Glutamatergic neuron (in vitro differentiated cells): ENCODE data around the gene CFAP100. TPM values are rescaled to one million over a fixed set of nuclear protein-coding genes. Genes with fewer than 3 reads are reported as not detected.

ENCODE experiments used
- DNase-seq: peaks from one replicate; pipeline ENCODE4 v3.0.0; 2022
- H3K27ac Mint-ChIP-seq: one replicate; pipeline ENCODE4 v1.8.0; 2020; ENCODE audit warnings: mild to moderate bottlenecking, mixed read lengths, inconsistent platforms; ENCODE audit not compliant: unreplicated experiment
- H3K27me3 Mint-ChIP-seq: one replicate; pipeline ENCODE4 v1.8.0; 2020; ENCODE audit warnings: mild to moderate bottlenecking, moderate library complexity, mixed read lengths, inconsistent platforms; ENCODE audit not compliant: unreplicated experiment
- H3K36me3 Mint-ChIP-seq: one replicate; pipeline ENCODE4 v1.8.0; 2020; ENCODE audit warnings: mild to moderate bottlenecking, mixed read lengths, inconsistent platforms; ENCODE audit not compliant: unreplicated experiment
- H3K4me1 Mint-ChIP-seq: one replicate; pipeline ENCODE4 v1.8.0; 2020; ENCODE audit warnings: mild to moderate bottlenecking, low read depth, mixed read lengths, inconsistent platforms; ENCODE audit not compliant: unreplicated experiment
- H3K4me3 Mint-ChIP-seq: one replicate; pipeline ENCODE4 v1.8.0; 2020; ENCODE audit warnings: mild to moderate bottlenecking, mixed read lengths, inconsistent platforms; ENCODE audit not compliant: unreplicated experiment
- H3K9me3 Mint-ChIP-seq: one replicate; pipeline ENCODE4 v1.8.0; 2020; ENCODE audit warnings: mild to moderate bottlenecking, moderate library complexity, mixed read lengths, inconsistent platforms; ENCODE audit not compliant: unreplicated experiment
- total RNA-seq: library from RNA; stranded (reverse); fragmentation: NEBNext Ultra II Directional; extraction: Animal tissue kit (Norgen Biotek cat#: 25700); gene quantifications from one replicate; pipeline ENCODE4 v1.2.1, GENCODE V29; 2021; ENCODE audit not compliant: unreplicated experiment
- TF ChIP-seq, protein P1 (sequence below): fragments of 200-600 bp; sonication (generic); IDR thresholded peaks from one replicate; pipeline ENCODE4 v1.5.0; 2021; ENCODE audit not compliant: partially characterized antibody, unreplicated experiment

CFAP100 gene
- total RNA-seq, 1 donor from 2014 or later, result not detected

DNA sequence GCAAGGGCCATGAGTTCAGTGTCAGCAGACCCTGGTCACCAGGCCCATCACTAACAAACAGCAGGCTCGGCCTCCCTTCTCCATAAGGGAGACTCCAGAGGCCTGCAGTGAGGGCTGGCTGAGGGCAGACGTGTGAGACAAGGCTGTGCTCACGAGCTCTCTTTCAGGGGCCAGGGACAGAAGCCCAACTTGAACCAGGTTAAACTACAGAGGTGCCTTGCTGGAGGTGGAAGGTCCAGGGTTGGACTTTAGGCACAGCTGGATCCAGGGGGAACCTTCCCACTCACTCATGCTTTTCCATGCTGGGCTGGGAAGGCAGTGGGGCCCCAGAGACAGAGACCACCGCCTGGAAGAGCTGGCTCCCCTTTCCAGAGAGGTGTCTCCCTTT, 19.0 kb downstream of the CFAP100 start:
- Mint-ChIP-seq H3K36me3 (no peaks in the 10 kb centered on the region), H3K27ac (no peak overlapping the region), H3K4me1 (no peaks in the 10 kb centered on the region), H3K27me3 (no peaks in the 10 kb centered on the region), H3K9me3 (peaks cover 1% of the 10 kb centered on the region), H3K4me3 (no peak overlapping the region)
- no peak for DNase-seq
- TF ChIP-seq, protein P1, sequence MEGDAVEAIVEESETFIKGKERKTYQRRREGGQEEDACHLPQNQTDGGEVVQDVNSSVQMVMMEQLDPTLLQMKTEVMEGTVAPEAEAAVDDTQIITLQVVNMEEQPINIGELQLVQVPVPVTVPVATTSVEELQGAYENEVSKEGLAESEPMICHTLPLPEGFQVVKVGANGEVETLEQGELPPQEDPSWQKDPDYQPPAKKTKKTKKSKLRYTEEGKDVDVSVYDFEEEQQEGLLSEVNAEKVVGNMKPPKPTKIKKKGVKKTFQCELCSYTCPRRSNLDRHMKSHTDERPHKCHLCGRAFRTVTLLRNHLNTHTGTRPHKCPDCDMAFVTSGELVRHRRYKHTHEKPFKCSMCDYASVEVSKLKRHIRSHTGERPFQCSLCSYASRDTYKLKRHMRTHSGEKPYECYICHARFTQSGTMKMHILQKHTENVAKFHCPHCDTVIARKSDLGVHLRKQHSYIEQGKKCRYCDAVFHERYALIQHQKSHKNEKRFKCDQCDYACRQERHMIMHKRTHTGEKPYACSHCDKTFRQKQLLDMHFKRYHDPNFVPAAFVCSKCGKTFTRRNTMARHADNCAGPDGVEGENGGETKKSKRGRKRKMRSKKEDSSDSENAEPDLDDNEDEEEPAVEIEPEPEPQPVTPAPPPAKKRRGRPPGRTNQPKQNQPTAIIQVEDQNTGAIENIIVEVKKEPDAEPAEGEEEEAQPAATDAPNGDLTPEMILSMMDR, result no peak

- H3K36me3 Mint-ChIP-seq, result no peaks in the 10 kb centered on the region
- no peak for DNase-seq
- no peaks in the 10 kb centered on the region for H3K4me1 Mint-ChIP-seq
- H3K27me3 Mint-ChIP-seq, result no peaks in the 10 kb centered on the region
- H3K27ac Mint-ChIP-seq, result no peak overlapping the region
- TF ChIP-seq, protein P1, result no peak
- H3K4me3 Mint-ChIP-seq, result no peak overlapping the region
- peaks cover 1% of the 10 kb centered on the region for H3K9me3 Mint-ChIP-seq
Observed at GRCh38 chr3:126414406-126414805, 19.7 kb downstream of the CFAP100 start.

DNA sequence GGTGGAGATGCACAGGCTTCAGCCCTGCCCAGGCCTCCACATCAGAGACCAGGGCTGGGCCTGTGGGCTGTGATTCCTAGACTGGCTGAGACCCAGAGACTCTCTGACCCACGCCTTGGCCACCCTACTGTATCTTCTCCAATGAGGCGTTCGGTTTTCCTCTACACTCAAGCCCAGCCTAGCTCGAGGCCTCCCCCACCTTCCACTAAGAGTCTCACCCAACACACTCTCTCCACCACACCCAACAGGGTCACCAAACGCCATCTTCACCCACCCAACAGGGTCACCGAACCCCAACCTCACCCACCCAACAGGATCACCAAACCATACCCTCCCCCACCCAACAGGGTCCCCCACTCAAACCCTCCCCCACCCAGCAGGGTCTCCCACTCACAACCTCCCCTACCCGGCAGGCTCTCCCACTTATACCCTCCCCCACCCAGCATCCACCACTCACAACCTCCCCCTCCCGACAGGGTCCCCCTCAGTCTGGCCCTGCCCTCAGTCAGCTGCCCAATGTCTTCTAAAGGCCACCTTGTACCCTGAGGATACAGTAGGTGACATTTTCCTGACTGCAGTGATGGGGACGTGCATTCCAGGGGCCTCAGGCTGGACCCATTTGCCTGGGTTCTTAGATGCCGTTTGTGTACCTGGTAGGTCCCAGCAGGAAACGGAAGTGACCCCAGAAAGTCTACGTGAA, 20.4 kb downstream of the CFAP100 start:
- Mint-ChIP-seq H3K27me3 (peaks cover under 1% of the 10 kb centered on the region), H3K4me1 (no peaks in the 10 kb centered on the region), H3K4me3 (no peak overlapping the region), H3K27ac (no peak overlapping the region), H3K36me3 (no peaks in the 10 kb centered on the region), H3K9me3 (peaks cover 1% of the 10 kb centered on the region)
- TF ChIP-seq, protein P1, result no peak
- no peak for DNase-seq

GRCh38 chr3:126415661-126416591, 21.2 kb downstream of the CFAP100 start:
- TF ChIP-seq, protein P1, result no peak
- peak; percentile 8 for DNase-seq
- H3K9me3 Mint-ChIP-seq, result no peaks in the 10 kb centered on the region

GRCh38 chr3:126416943-126417342, 22.2 kb downstream of the CFAP100 start:
- Mint-ChIP-seq H3K4me1 (no peaks in the 10 kb centered on the region), H3K36me3 (no peaks in the 10 kb centered on the region), H3K9me3 (no peaks in the 10 kb centered on the region), H3K27me3 (peaks cover 3% of the 10 kb centered on the region), H3K27ac (no peak overlapping the region), H3K4me3 (no peak overlapping the region)
- TF ChIP-seq, protein P1, result no peak
- DNase-seq, result no peak

More at GRCh38 chr3:126415661-126416591, 21.2 kb downstream of the CFAP100 start:
- Mint-ChIP-seq H3K27ac (no peak overlapping the region), H3K27me3 (peaks cover 3% of the 10 kb centered on the region), H3K4me1 (no peaks in the 10 kb centered on the region), H3K4me3 (no peak overlapping the region), H3K36me3 (no peaks in the 10 kb centered on the region)
